A549 (cell line): ENCODE measurements around the gene PHF20.

ENCODE experiments used
- CEBPB ChIP-seq, 2 experiments: fragments of >200 bp in 1 of 2; sonication (Bioruptor Twin) in 1 of 2; formaldehyde crosslinking in 1 of 2; IDR thresholded peaks; 2 replicates each; pipeline ENCODE4 v1.6.1; 2012 to 2016
- PHF8 ChIP-seq: fragments of 200-600 bp; sonication (generic); IDR thresholded peaks from 2 replicates; pipeline ENCODE4 v1.6.1; 2016; ENCODE audit warnings: low read depth, mild to moderate bottlenecking, antibody characterized with exemption, moderate library complexity, borderline replicate concordance
- POLR2A ChIP-seq: IDR thresholded peaks from 2 replicates; pipeline ENCODE4 v1.6.1; 2012; ENCODE audit warnings: mild to moderate bottlenecking, low read length

DNA sequence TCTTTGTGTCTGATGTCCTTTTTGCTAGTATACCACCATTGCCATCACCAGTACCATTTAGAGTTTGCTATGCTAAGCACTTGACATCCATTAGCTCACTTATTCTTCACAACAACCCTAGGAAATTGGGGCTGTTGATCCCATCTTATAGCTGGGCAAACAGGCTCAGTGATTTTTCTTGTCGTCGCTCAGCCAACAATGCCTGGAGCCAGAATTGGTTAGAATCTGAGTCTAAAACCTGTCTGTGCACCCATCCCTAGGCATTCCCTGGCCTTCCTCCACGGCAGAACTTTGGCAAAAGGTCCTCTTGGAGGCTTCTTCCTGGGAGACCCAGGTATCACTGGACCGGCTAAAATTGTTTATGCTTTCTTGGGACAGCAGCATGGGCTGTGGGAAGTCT is 20.9 kb downstream of the PHF20 start:
- TF ChIP-seq CEBPB (IDR thresholded peaks at IDR 0.05) = no peak
- TF ChIP-seq POLR2A = no peak
- TF ChIP-seq PHF8 = no peak
